OCI-LY3 (cell line): ENCODE data around the gene LRP2BP.

Source experiments
- EZH2phosphoT487 ChIP-seq: fragments of 200-600 bp; shearing (Covaris generic); IDR thresholded peaks from 2 replicates; pipeline ENCODE4 v1.6.1; 2018; ENCODE audit warnings: antibody characterized with exemption, mixed run types, low read depth
- TF ChIP-seq, protein P1 (sequence below): fragments of 200-600, 300-600 bp; sonication (generic); IDR thresholded peaks from 2 replicates; pipeline ENCODE4 v1.5.1; 2014; ENCODE audit warnings: antibody characterized with exemption, low read length, low read depth

DNA sequence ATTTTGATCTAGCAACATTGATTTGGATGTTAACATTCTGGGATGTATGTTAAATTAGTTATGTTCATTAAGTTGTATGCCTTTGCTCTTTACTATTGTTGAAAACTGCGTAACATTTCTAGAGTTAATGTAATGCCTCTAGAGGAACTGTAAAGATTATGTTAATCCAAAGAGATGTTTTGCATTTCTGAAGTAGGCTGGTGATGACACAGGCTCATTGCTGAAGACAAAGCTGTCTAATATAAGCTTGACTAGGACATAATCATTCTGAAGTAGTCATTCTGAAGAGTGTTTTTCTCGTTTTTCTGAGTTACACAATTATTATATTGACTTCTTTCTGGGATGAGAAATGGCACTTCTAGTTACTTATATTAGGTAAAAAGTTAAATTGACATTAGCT, 72.9 kb downstream of the LRP2BP start:
- TF ChIP-seq, protein P1, sequence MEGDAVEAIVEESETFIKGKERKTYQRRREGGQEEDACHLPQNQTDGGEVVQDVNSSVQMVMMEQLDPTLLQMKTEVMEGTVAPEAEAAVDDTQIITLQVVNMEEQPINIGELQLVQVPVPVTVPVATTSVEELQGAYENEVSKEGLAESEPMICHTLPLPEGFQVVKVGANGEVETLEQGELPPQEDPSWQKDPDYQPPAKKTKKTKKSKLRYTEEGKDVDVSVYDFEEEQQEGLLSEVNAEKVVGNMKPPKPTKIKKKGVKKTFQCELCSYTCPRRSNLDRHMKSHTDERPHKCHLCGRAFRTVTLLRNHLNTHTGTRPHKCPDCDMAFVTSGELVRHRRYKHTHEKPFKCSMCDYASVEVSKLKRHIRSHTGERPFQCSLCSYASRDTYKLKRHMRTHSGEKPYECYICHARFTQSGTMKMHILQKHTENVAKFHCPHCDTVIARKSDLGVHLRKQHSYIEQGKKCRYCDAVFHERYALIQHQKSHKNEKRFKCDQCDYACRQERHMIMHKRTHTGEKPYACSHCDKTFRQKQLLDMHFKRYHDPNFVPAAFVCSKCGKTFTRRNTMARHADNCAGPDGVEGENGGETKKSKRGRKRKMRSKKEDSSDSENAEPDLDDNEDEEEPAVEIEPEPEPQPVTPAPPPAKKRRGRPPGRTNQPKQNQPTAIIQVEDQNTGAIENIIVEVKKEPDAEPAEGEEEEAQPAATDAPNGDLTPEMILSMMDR: no peak
- TF ChIP-seq EZH2phosphoT487: no peak
